T-helper 1 cell treated with Interleukin-12 subunit alpha and Interleukin-12 subunit beta and Interleukin-4 antibody, amounts not matched to agents 30 ng/mL and 1 ng/mL, for 36 hours (primary cell): ENCODE data around the gene POTEM. TPM values are rescaled to one million over a fixed set of nuclear protein-coding genes. Genes with fewer than 3 reads are reported as not detected.
"Not testable (repeated sequence)": the region's sequence is repeated elsewhere in the genome, so short reads cannot be mapped to it uniquely, and the experiment has no call there.

Experiments
- intact Hi-C: fragments of 100-400 bp; cut with micrococcal nuclease; formaldehyde crosslinking; loops from one replicate; pipeline ENCODE4 v1.15.1; 2024
- total RNA-seq: library from RNA; stranded (reverse); gene quantifications from 2 replicates; pipeline ENCODE4 v1.2.3, GENCODE V29; 2022

The POTEM gene
- not detected in 2 replicates for total RNA-seq

GRCh38 chr14:18967134-18967533 lies at the start of gene POTEM:
Gene POTEM, plus strand, starts transcription at chr14:18967434. Its CDS starts 52 bp downstream, at chr14:18967486.
- intact Hi-C loops, result not testable (repeated sequence)

GRCh38 chr14:18918345-18918744 lies 48.9 kb upstream of the POTEM start:
- intact Hi-C loops, result not testable (repeated sequence)

DNA sequence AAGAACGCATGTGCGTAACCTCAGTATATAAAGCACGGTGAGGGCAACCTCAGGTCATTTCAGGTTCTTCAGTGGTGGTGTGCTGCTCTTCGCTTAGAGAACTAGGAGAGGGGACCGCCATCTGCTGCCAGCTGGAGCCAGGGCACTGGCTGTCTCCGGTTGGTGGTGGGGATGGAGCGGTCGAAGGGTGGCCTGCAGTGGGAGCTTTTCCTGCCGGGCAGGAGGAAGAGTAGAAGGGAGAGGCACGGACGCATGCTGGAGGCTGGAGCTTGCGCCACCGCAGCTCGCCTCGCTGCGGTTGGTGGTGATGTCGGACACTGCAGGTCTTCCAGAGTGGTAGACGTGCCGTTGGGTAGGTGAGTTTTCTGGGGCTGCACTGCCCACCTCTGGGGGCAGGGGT lies 47.2 kb upstream of the POTEM start:
- intact Hi-C loops, result not testable (repeated sequence)

DNA sequence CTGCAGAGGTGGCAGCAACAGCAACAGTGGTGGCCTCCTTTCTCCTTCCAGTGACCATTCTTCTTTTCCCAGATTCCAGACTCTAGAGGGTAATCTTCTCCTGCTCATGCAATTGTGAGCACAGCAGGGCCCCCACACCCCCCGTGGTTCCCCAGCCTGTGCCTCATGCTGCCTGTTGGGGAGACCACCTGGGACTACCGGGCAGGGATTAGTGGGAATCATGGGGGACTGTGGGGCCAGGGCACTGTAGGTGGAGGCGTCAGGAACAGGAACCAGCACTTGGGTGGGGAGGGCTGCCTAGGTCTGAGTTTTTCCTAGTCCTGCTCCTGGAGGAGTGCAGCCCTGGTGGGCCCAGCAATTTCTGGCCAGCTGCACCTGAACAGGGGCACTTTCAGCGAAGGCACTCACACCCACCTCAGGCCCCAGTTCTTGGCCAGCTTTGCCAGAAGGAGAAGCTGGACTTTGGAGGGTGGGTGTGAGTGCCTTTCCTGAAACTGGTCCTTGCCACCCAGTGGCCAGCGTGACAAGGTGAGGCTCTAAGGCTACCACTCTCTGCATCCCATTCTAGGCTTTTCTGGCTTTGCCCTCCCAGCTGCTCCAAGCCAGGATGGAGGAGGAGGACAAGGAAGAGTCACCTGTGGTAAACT lies 46.1 kb upstream of the POTEM start:
- intact Hi-C loops, result not testable (repeated sequence)

- intact Hi-C loops, result not testable (repeated sequence)
Observed at GRCh38 chr14:18936848-18937247, 30.4 kb upstream of the POTEM start.

DNA sequence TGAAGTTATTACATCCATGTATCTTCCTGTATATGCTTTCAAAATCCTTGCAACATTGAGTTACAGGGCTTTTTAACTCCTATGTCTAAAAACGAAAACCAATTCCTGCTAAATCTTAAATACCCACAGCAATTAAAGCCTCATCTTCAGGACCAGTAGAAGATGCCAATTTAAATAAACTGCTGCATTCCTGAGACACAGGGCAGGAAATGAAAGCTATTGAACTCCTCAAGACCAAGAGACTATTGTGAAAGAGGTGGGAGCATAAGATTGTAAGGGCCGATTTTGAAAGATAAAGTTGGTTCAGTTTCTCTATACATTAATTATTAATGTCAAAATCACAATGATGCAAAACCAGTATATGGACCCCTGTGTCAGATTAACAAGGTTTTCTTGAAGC lies 28.5 kb upstream of the POTEM start:
- intact Hi-C loops, result not testable (repeated sequence)

DNA sequence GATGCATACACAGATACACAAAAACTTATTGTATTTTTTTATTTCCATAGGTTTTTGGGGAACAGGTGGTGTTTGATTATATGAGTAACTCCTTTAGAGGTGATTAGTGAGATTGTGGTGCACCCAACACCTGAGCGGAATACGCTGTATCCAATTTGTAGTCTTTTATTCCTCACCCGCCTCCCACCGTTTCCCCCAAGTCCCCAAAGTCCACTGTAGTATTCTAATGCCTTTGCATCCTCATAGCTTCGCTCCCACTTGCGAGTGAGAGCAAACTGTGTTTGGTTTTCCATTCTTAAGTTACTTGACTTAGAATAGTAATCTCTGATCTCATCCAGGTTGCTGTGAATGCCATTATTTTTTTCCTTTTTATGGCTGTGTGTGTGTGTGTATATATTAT lies 17.3 kb upstream of the POTEM start:
- intact Hi-C loops, result not testable (repeated sequence)

DNA sequence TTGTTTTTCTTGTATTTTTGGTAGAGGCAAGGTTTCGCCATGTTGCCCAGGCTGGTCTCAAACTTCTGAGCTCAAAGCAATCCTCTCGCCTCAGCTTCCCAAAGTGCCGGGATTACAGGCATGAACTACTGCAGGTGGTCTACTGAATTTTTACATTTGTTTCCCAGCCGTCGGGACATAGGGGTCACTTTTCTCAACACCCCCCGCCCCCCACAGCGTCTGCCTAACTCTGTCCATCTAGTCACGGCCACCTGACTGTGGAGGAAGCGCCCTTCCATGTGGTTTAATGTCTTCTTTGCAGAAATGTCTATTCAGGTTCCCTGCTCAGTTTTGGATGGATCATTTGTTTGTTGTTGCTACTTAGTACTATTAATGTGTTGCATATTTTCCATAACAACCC lies 14.1 kb upstream of the POTEM start:
- intact Hi-C loops, result not testable (repeated sequence)

GRCh38 chr14:18955816-18956215 lies 11.4 kb upstream of the POTEM start:
- intact Hi-C loops, result not testable (repeated sequence)

GRCh38 chr14:18961576-18961975 lies 5.7 kb upstream of the POTEM start:
- intact Hi-C loops, result not testable (repeated sequence)

- intact Hi-C loops, result not testable (repeated sequence)
Observed at GRCh38 chr14:18962143-18962542, 5.1 kb upstream of the POTEM start.

- intact Hi-C loops, result not testable (repeated sequence)
Observed at GRCh38 chr14:18963276-18963675, 4.0 kb upstream of the POTEM start.

DNA sequence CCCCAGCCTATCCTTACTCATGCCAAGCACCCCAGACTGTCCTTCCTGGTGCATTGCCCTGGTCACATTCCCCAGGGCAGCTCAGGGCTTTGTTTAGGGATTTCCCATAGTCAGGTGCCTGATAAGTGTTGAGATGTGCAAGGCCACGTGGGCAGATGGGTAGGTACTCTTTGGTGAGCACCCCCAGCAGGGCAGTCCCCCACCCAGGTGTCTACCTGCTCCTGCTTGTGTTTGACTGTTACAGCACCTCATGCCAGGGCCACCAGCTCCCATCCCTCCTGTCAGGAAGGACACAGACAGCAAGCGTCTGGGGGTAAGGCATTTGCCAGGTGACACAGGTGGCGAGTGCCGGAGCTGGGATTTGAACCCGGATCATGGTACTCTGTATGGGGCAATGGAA lies 2.4 kb upstream of the POTEM start:
- intact Hi-C loops, result not testable (repeated sequence)

GRCh38 chr14:19002566-19002965 lies 35.3 kb downstream of the POTEM start:
- intact Hi-C loops, result not testable (repeated sequence)

DNA sequence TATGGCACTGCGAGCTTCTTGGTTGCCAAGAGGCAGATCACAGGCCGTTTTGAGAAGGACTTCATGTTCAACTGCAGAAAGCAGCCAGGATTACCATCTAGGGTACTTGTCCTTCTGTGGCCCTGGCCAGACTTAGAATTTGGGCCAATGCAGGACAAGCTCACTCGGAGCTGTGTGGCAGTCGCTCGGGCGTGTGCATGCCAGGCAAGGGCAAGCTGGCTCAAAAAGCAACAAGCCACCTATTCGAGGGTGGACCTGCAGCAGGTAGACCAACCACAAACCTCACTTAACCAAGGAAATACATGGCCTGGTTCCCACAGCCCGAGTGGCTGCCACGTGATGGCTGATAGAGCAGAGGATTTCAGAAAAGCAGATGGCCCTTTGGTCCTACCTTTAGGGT lies 39.3 kb downstream of the POTEM start:
- intact Hi-C loops, result not testable (repeated sequence)

- intact Hi-C loops, result not testable (repeated sequence)
Observed at GRCh38 chr14:19007678-19008077, 40.4 kb downstream of the POTEM start.

- intact Hi-C loops, result not testable (repeated sequence)
Observed at GRCh38 chr14:19011029-19011428, 43.8 kb downstream of the POTEM start.

- intact Hi-C loops, result not testable (repeated sequence)
Observed at GRCh38 chr14:19011703-19012102, 44.5 kb downstream of the POTEM start.

GRCh38 chr14:19015185-19015584 lies 48.0 kb downstream of the POTEM start:
- intact Hi-C loops, result not testable (repeated sequence)

DNA sequence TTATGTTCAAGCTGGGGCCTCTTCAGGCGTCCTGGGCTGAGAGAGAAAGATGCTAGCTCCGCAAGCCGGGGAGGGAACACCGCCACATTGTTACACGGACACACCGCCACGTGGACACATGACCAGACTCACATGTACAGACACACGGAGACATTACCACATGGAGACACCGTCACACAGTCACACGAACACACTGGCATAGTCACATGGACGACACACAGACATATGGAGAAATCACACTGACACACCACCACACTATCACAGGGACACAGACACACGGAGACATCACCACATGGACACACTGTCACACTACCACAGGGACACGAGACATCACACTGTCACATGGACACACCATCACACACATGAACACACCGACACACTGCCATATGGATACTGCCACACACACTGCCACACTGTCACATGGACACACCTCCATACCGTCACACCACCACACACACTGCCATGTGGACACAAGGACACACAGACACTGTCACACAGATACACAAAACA lies 57.9 kb downstream of the POTEM start:
- intact Hi-C loops, result not testable (repeated sequence)

GRCh38 chr14:19026649-19027351 lies 59.6 kb downstream of the POTEM start:
- intact Hi-C loops, result not testable (repeated sequence)

- intact Hi-C loops, result not testable (repeated sequence)
Observed at GRCh38 chr14:19027895-19028294, 60.7 kb downstream of the POTEM start.
